ENCODE data around the gene ENAH. TPM values are rescaled to one million over a fixed set of nuclear protein-coding genes. Genes with fewer than 3 reads are reported as not detected.

The ENAH gene
- total RNA-seq, 1 donor from 2014 or later, result 749 TPM

DNA sequence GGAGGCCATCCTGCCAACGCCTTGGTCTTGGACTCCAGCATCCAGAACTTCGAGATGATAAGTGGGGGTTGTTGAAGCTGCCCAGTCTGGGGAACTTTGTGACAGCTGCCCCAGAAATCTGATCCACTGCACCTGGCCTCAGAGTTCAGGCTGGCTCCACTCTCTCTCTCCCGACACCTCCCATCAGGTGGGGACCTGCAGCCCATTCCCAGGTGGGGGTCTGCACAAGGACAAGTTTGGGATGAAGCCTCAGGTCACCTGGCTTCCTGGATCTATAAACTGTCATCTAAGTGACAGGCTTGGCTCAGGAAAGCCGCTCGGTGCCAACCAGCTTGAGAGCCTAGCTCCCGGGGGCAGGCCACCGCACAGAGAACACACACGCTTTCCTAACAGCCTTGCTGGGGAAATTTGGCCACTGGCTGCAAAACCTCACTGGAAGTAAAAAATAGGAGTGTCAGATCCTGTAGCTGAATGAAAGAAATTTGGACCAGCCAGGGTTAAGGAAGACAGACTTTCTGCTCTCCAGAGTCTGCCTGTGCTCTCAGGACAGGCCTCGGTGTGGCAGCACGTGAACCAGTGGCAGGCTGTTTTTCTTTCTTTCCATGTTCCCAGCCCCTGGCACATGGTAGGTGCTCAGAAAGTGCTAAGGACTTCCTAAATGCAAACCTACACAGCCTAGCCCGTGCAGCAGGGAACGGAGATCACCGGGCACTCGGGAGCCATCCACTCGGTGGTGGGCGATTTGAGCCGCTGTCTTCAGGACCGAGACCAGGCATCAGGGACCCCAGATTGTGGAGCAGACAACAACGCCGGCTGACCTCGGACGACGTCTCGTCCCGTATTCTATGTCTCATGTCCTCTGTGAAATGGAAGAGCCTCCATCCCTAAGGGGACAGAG is 182.5 kb downstream of the ENAH start:
- Mint-ChIP-seq H3K27me3 (ENCODE audit: low read depth, unreplicated experiment) (no peaks in the 10 kb centered on the region), H3K4me1 (ENCODE audit: low read depth, unreplicated experiment) (peaks cover 9% of the 10 kb centered on the region), H3K36me3 (ENCODE audit: low read depth, unreplicated experiment) (peaks cover 2% of the 10 kb centered on the region), H3K9me3 (ENCODE audit: unreplicated experiment) (no peaks in the 10 kb centered on the region), H3K4me3 (ENCODE audit: unreplicated experiment) (no peak overlapping the region), H3K27ac (ENCODE audit: unreplicated experiment) (no peak overlapping the region)
- no peak for DNase-seq (ENCODE audit: low read depth)
- H3K4me3 ChIP-seq (ENCODE audit: insufficient read depth, low read depth, low read length), result no peak overlapping the region
- H2AFZ ChIP-seq (ENCODE audit: low read depth, low read length), result no peak overlapping the region
- no peak for FAIRE-seq
- no peak for TF ChIP-seq EZH2 (IDR thresholded peaks at IDR 0.05; ENCODE audit: insufficient read depth, low read length)
- H3K27ac ChIP-seq (ENCODE audit: low read depth, low read length), result no peak overlapping the region
- no peaks in the 10 kb centered on the region for H3K9me3 ChIP-seq (ENCODE audit: insufficient read depth, low read depth, low read length)
- no peak overlapping the region for H3K9ac ChIP-seq (ENCODE audit: low read length)
- peaks cover 14% of the 10 kb centered on the region for H3K4me1 ChIP-seq (ENCODE audit: insufficient read depth, low read length)
- no peaks in the 10 kb centered on the region for H3K36me3 ChIP-seq (ENCODE audit: insufficient read depth, low read length)
- H3K79me2 ChIP-seq (ENCODE audit: insufficient read depth, low read length), result no peaks in the 10 kb centered on the region
- H3K4me2 ChIP-seq (ENCODE audit: low read length), result no peak overlapping the region
- no peaks in the 10 kb centered on the region for H3K27me3 ChIP-seq (ENCODE audit: insufficient read depth, low read length)
- H4K20me1 ChIP-seq (ENCODE audit: insufficient read depth, low read length), result no peaks in the 10 kb centered on the region

GRCh38 chr1:225469051-225469450 is 183.9 kb downstream of the ENAH start:
- H3K27me3 ChIP-seq (ENCODE audit: insufficient read depth, low read length), result no peaks in the 10 kb centered on the region
- H3K4me3 ChIP-seq (ENCODE audit: insufficient read depth, low read depth, low read length), result no peak overlapping the region
- Mint-ChIP-seq H3K36me3 (ENCODE audit: low read depth, unreplicated experiment) (peaks cover 2% of the 10 kb centered on the region), H3K4me1 (ENCODE audit: low read depth, unreplicated experiment) (peaks cover 14% of the 10 kb centered on the region), H3K4me3 (ENCODE audit: unreplicated experiment) (no peak overlapping the region), H3K27ac (ENCODE audit: unreplicated experiment) (no peak overlapping the region), H3K9me3 (ENCODE audit: unreplicated experiment) (no peaks in the 10 kb centered on the region), H3K27me3 (ENCODE audit: low read depth, unreplicated experiment) (no peaks in the 10 kb centered on the region)
- no peak overlapping the region for H3K9ac ChIP-seq (ENCODE audit: low read length)
- DNase-seq (ENCODE audit: low read depth), result no peak
- FAIRE-seq, result no peak
- no peaks in the 10 kb centered on the region for H3K9me3 ChIP-seq (ENCODE audit: insufficient read depth, low read depth, low read length)
- no peak overlapping the region for H3K4me2 ChIP-seq (ENCODE audit: low read length)
- no peaks in the 10 kb centered on the region for H3K79me2 ChIP-seq (ENCODE audit: insufficient read depth, low read length)
- TF ChIP-seq EZH2 (IDR thresholded peaks at IDR 0.05; ENCODE audit: insufficient read depth, low read length), result no peak
- TF ChIP-seq, protein P1, sequence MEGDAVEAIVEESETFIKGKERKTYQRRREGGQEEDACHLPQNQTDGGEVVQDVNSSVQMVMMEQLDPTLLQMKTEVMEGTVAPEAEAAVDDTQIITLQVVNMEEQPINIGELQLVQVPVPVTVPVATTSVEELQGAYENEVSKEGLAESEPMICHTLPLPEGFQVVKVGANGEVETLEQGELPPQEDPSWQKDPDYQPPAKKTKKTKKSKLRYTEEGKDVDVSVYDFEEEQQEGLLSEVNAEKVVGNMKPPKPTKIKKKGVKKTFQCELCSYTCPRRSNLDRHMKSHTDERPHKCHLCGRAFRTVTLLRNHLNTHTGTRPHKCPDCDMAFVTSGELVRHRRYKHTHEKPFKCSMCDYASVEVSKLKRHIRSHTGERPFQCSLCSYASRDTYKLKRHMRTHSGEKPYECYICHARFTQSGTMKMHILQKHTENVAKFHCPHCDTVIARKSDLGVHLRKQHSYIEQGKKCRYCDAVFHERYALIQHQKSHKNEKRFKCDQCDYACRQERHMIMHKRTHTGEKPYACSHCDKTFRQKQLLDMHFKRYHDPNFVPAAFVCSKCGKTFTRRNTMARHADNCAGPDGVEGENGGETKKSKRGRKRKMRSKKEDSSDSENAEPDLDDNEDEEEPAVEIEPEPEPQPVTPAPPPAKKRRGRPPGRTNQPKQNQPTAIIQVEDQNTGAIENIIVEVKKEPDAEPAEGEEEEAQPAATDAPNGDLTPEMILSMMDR (IDR thresholded peaks at IDR 0.05; ENCODE audit: insufficient read depth, low read depth, low read length), result no peak
- H3K36me3 ChIP-seq (ENCODE audit: insufficient read depth, low read length), result no peaks in the 10 kb centered on the region
- no peak overlapping the region for H3K27ac ChIP-seq (ENCODE audit: low read depth, low read length)
- peaks cover 21% of the 10 kb centered on the region for H3K4me1 ChIP-seq (ENCODE audit: insufficient read depth, low read length)
- H4K20me1 ChIP-seq (ENCODE audit: insufficient read depth, low read length), result no peaks in the 10 kb centered on the region
- no peak overlapping the region for H2AFZ ChIP-seq (ENCODE audit: low read depth, low read length)

DNA sequence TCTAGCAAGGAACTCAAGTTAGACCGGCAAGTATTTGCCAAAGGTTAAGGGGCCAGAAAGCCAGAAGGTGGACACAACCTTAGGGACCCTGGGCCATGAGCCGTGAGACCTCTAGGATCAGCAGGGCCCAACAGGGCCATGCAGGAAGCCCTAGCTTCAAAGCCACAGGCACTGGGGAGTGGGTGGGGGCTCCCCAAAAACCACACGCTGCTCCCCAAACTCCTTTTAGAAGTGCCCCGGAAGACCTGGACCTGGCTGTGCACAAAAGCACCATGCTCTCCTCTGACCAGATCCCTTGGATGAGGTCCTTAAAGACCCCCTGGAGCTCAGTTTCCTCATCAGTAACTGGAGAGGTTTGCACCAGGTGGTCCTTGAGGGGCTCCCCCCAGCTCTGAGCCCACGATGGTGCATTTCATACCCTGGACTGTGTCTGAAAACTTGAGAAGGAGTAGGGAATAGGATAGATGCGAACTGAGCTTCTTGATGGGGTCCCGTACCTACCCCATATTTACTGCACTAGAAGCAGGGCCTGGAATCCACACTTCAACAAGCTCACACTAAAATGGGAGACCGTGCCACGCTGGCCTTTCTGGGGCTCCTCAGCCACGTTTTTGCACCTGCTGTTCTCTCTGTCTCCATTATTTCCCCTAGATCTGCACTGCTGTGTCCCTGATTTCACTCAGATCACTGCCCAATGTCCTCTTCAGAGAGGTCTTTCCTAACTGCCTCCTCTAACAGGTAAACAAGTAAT is 184.5 kb downstream of the ENAH start:
- FAIRE-seq (no peak), DNase-seq (ENCODE audit: low read depth) (no peak)
- H3K36me3 ChIP-seq (ENCODE audit: insufficient read depth, low read length), result no peaks in the 10 kb centered on the region
- no peak overlapping the region for H3K4me3 Mint-ChIP-seq (ENCODE audit: unreplicated experiment)
- H3K4me2 ChIP-seq (ENCODE audit: low read length), result no peak overlapping the region
- no peaks in the 10 kb centered on the region for H3K79me2 ChIP-seq (ENCODE audit: insufficient read depth, low read length)
- no peaks in the 10 kb centered on the region for H3K27me3 ChIP-seq (ENCODE audit: insufficient read depth, low read length)
- H3K36me3 Mint-ChIP-seq (ENCODE audit: low read depth, unreplicated experiment), result peaks cover 2% of the 10 kb centered on the region
- H3K4me1 Mint-ChIP-seq (ENCODE audit: low read depth, unreplicated experiment), result peaks cover 15% of the 10 kb centered on the region
- H3K9me3 ChIP-seq (ENCODE audit: insufficient read depth, low read depth, low read length), result no peaks in the 10 kb centered on the region
- no peaks in the 10 kb centered on the region for H3K27me3 Mint-ChIP-seq (ENCODE audit: low read depth, unreplicated experiment)
- no peak overlapping the region for H3K27ac ChIP-seq (ENCODE audit: low read depth, low read length)
- no peaks in the 10 kb centered on the region for H3K9me3 Mint-ChIP-seq (ENCODE audit: unreplicated experiment)
- H3K4me3 ChIP-seq (ENCODE audit: insufficient read depth, low read depth, low read length), result no peak overlapping the region
- H3K4me1 ChIP-seq (ENCODE audit: insufficient read depth, low read length), result peaks cover 21% of the 10 kb centered on the region
- no peak for TF ChIP-seq EZH2 (IDR thresholded peaks at IDR 0.05; ENCODE audit: insufficient read depth, low read length)
- TF ChIP-seq, protein P1 (IDR thresholded peaks at IDR 0.05; ENCODE audit: insufficient read depth, low read depth, low read length), result no peak
- no peaks in the 10 kb centered on the region for H4K20me1 ChIP-seq (ENCODE audit: insufficient read depth, low read length)
- no peak overlapping the region for H3K9ac ChIP-seq (ENCODE audit: low read length)
- H3K27ac Mint-ChIP-seq (ENCODE audit: unreplicated experiment), result no peak overlapping the region
- H2AFZ ChIP-seq (ENCODE audit: low read depth, low read length), result no peak overlapping the region
